ENCODE results near the gene PATJ. TPM values are rescaled to one million over a fixed set of nuclear protein-coding genes. Genes with fewer than 3 reads are reported as not detected.

PATJ gene
- polyA plus RNA-seq, 1 experiment = 3.6 TPM

DNA sequence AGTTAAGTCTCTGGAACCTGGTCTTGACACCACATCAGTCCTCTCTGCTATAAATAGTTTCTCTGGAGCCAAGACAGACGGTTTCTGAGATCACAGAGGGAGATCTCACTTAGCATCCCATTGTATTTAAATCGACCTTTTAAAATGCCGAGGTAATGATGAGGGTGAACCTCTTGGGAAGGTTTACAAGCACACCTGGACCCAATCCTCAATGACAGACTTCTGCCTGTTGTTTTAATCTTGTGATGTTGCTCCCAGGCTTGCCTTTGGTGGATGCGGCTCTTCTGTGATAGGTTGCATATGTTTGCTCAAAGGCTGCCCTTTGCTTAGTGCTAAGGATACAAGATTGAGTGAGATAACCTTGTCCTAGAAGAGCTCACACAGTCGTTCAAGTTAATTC, 347.7 kb downstream of the PATJ start:
- ChIA-PET CTCF (no interaction called here), POLR2A (no interaction called here)
- Histone ChIP-seq H3K27me3 (ENCODE audit: control insufficient read depth, insufficient read depth, low read length) (no peaks in the 10 kb centered on the region), H3K9me3 (ENCODE audit: control insufficient read depth, insufficient read depth, low read length) (no peaks in the 10 kb centered on the region), H3K4me3 (ENCODE audit: low read depth, low read length) (no peak overlapping the region), H3K27ac (ENCODE audit: low read depth, low read length) (no peak overlapping the region)
- DNase-seq (ENCODE audit: low read depth, low spot score) = no peak
- TF ChIP-seq, protein P1, sequence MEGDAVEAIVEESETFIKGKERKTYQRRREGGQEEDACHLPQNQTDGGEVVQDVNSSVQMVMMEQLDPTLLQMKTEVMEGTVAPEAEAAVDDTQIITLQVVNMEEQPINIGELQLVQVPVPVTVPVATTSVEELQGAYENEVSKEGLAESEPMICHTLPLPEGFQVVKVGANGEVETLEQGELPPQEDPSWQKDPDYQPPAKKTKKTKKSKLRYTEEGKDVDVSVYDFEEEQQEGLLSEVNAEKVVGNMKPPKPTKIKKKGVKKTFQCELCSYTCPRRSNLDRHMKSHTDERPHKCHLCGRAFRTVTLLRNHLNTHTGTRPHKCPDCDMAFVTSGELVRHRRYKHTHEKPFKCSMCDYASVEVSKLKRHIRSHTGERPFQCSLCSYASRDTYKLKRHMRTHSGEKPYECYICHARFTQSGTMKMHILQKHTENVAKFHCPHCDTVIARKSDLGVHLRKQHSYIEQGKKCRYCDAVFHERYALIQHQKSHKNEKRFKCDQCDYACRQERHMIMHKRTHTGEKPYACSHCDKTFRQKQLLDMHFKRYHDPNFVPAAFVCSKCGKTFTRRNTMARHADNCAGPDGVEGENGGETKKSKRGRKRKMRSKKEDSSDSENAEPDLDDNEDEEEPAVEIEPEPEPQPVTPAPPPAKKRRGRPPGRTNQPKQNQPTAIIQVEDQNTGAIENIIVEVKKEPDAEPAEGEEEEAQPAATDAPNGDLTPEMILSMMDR (IDR thresholded peaks at IDR 0.05; ENCODE audit: low read depth, low read length) = no peak

DNA sequence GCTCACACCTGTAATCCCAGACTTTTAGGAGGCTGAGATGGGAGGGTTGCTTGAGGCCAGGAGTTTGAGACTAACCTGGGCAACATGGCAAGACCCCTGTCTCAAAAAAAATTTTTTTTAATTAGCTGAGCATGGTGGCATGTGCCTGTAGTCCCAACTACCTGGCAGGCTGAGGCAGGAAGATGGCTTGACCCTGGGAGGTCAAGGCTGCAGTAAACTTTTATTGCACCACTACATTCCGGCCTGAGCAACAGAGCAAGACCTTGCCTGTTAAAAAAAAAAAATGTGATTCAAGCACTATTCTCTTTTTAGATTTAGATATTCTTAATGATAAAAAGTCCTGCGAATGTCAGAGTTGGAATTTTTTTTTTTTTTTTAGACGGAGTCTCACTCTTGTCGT, 349.8 kb downstream of the PATJ start:
- Histone ChIP-seq H3K4me3 (ENCODE audit: low read depth, low read length) (no peak overlapping the region), H3K9me3 (ENCODE audit: control insufficient read depth, insufficient read depth, low read length) (no peaks in the 10 kb centered on the region), H3K27ac (ENCODE audit: low read depth, low read length) (no peak overlapping the region), H3K27me3 (ENCODE audit: control insufficient read depth, insufficient read depth, low read length) (no peaks in the 10 kb centered on the region)
- CTCF ChIA-PET = interaction anchor here (0.7 to 2.0 kb wide), 3 partner anchors 10 to 44 kb away, joined by 3 to 9 read pairs (median 3); no protein-coding TSS in a partner anchor
- DNase-seq (ENCODE audit: low read depth, low spot score) = no peak
- POLR2A ChIA-PET = interaction anchor here (0.7 kb wide), 1 partner anchor 14 kb away, joined by 4 read pairs; no protein-coding TSS in a partner anchor
- TF ChIP-seq, protein P1 (IDR thresholded peaks at IDR 0.05; ENCODE audit: low read depth, low read length) = no peak

DNA sequence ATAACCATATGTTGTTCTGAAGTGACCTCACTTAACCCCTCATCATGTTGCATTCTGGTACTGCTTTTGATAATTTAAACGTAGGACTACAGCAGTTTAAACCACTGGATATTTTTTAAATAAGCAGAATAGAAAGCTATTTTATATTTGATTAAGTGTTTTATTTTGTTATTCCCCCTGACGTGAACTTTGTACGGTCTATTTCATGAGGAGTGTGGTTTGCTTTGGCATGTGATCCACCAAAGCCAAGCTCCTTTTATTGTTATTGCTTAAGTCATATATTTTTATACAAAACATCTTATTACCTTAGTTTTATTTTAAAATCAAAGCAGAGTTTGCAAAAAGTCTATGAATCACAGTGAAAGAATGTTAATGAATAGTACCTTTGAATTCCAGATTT, 351.0 kb downstream of the PATJ start:
- no peak for DNase-seq (ENCODE audit: low read depth, low spot score)
- ChIA-PET CTCF (interaction anchor here (1.1 to 6.7 kb wide), 5 partner anchors 10 to 51 kb away, joined by 3 to 72 read pairs (median 5); no protein-coding TSS in a partner anchor), POLR2A (no interaction called here)
- TF ChIP-seq, protein P1 (IDR thresholded peaks at IDR 0.05; ENCODE audit: low read depth, low read length) = no peak
- Histone ChIP-seq H3K9me3 (ENCODE audit: control insufficient read depth, insufficient read depth, low read length) (no peaks in the 10 kb centered on the region), H3K27me3 (ENCODE audit: control insufficient read depth, insufficient read depth, low read length) (no peaks in the 10 kb centered on the region), H3K27ac (ENCODE audit: low read depth, low read length) (no peak overlapping the region), H3K4me3 (ENCODE audit: low read depth, low read length) (no peak overlapping the region)

DNA sequence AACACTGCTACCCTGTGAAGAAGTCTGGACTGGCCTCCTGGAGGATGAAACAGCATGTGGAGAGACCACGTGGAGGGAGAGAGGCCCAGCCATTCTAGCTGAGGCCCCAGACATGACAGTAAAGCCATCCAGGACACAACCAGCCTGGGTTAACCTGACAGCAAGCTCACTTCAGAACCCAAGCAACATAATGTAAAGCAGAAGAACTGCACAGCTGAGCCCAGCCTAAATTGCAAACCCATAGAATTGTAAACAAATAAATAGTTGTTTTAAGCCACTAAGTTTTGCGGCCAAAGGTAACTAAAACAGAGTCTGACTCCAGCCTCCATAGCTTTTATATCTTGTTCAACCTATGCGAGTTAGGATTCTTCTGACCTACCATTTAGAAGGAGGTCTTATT, 355.2 kb downstream of the PATJ start:
- no peaks in the 10 kb centered on the region for H3K9me3 ChIP-seq (ENCODE audit: control insufficient read depth, insufficient read depth, low read length)
- ChIA-PET POLR2A (no interaction called here), CTCF (interaction anchor here (0.6 to 6.7 kb wide), 3 partner anchors 14 to 34 kb away, joined by 3 to 72 read pairs (median 5); no protein-coding TSS in a partner anchor)
- no peaks in the 10 kb centered on the region for H3K27me3 ChIP-seq (ENCODE audit: control insufficient read depth, insufficient read depth, low read length)
- no peak overlapping the region for H3K4me3 ChIP-seq (ENCODE audit: low read depth, low read length)
- TF ChIP-seq, protein P1 (IDR thresholded peaks at IDR 0.05; ENCODE audit: low read depth, low read length) = no peak
- DNase-seq (ENCODE audit: low read depth, low spot score) = no peak
- no peak overlapping the region for H3K27ac ChIP-seq (ENCODE audit: low read depth, low read length)

DNA sequence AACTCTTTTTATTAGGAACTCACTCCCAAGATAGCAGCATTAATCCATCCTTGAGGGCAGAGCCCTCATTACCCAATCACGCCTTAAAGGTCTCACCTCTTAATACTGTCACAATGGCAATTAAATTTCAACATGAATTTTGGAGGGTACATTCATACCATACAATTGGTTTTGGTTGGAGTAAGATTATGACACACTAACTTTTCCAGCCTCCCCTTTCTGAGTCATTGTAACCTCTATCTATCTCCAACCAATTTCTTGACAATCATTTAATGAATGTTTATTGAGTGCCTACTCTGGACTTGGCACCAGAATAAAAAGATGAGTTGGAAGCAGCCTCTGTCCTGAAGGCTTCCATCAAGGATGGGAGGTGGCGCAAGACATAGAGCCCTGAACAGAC, 358.2 kb downstream of the PATJ start:
- no peak for DNase-seq (ENCODE audit: low read depth, low spot score)
- Histone ChIP-seq H3K27me3 (ENCODE audit: control insufficient read depth, insufficient read depth, low read length) (no peaks in the 10 kb centered on the region), H3K9me3 (ENCODE audit: control insufficient read depth, insufficient read depth, low read length) (no peaks in the 10 kb centered on the region), H3K4me3 (ENCODE audit: low read depth, low read length) (no peak overlapping the region), H3K27ac (ENCODE audit: low read depth, low read length) (no peak overlapping the region)
- POLR2A ChIA-PET = no interaction called here
- CTCF ChIA-PET = no interaction called here
- TF ChIP-seq, protein P1 (IDR thresholded peaks at IDR 0.05; ENCODE audit: low read depth, low read length) = no peak
